Neuronal stem cell (in vitro differentiated cells): ENCODE data around the gene EPHA6.

ENCODE experiments used
- DNase-seq: peaks from one replicate; pipeline ENCODE4 v3.0.0-alpha.2; 2013; ENCODE audit warnings: low spot score
- H2AFZ ChIP-seq: one replicate; pipeline ENCODE4 v1.6.1; 2013; ENCODE audit warnings: mild to moderate bottlenecking, low read length, inconsistent platforms
- H2AK5ac ChIP-seq: 2 replicates; pipeline ENCODE4 v1.6.1; 2013; ENCODE audit warnings: low read depth, mild to moderate bottlenecking, inconsistent platforms, low read length, moderate library complexity, mixed read lengths
- H2BK120ac ChIP-seq: 2 replicates; pipeline ENCODE4 v1.6.1; 2013; ENCODE audit warnings: low read depth, mild to moderate bottlenecking, inconsistent platforms, low read length, moderate library complexity, mixed read lengths
- H2BK12ac ChIP-seq: one replicate; pipeline ENCODE4 v1.6.1; 2013; ENCODE audit warnings: low read length, inconsistent platforms
- H2BK15ac ChIP-seq: 2 replicates; pipeline ENCODE4 v1.6.1; 2013; ENCODE audit warnings: mild to moderate bottlenecking, low read length, inconsistent platforms, mixed read lengths
- H2BK5ac ChIP-seq: one replicate; pipeline ENCODE4 v1.6.1; 2013; ENCODE audit warnings: inconsistent platforms, mild to moderate bottlenecking, low read length, moderate library complexity
- H3K14ac ChIP-seq: one replicate; pipeline ENCODE4 v1.6.1; 2013; ENCODE audit warnings: low read length, inconsistent platforms
- H3K18ac ChIP-seq: 2 replicates; pipeline ENCODE4 v1.6.1; 2013; ENCODE audit warnings: low read length, inconsistent platforms
- H3K23ac ChIP-seq: 2 replicates; pipeline ENCODE4 v1.6.1; 2013; ENCODE audit warnings: low read depth, mild to moderate bottlenecking, mixed read lengths, low read length, inconsistent platforms; ENCODE audit not compliant: poor library complexity
- H3K27ac ChIP-seq: replicated peaks from 3 replicates; pipeline ENCODE4 v1.5.1; 2013; ENCODE audit warnings: low read length, inconsistent platforms
- H3K27me3 ChIP-seq, 3 experiments: 2 replicates each; pipeline ENCODE4 v1.6.1; 2013; ENCODE audit warnings: low read length in 3 of 3, mild to moderate bottlenecking in 2 of 3, inconsistent platforms in 1 of 3, low read depth in 1 of 3, mixed read lengths in 1 of 3, moderate library complexity in 1 of 3; ENCODE audit not compliant: control insufficient read depth in 3 of 3, insufficient read depth in 3 of 3
- H3K36me3 ChIP-seq, 2 donors: replicated peaks in 1 of 2; 2 replicates each; pipeline ENCODE4 v1.6.1; 2013; ENCODE audit warnings: low read length in 2 of 2; ENCODE audit not compliant: control insufficient read depth in 2 of 2, insufficient read depth in 2 of 2
- H3K4ac ChIP-seq: 2 replicates; pipeline ENCODE4 v1.6.1; 2013; ENCODE audit warnings: inconsistent platforms, mild to moderate bottlenecking, low read length, moderate library complexity
- H3K4me1 ChIP-seq, 2 donors: 1 replicate in 1 of 2; 2 replicates in 1 of 2; pipeline ENCODE4 v1.6.1; 2013; ENCODE audit warnings: low read length in 2 of 2, low read depth in 1 of 2; ENCODE audit not compliant: control insufficient read depth in 2 of 2, insufficient read depth in 1 of 2
- H3K4me2 ChIP-seq: one replicate; pipeline ENCODE4 v1.6.1; 2013; ENCODE audit warnings: mild to moderate bottlenecking, low read length, inconsistent platforms; ENCODE audit not compliant: insufficient read depth, poor library complexity, severe bottlenecking
- H3K4me3 ChIP-seq, 2 donors: 2 replicates each; pipeline ENCODE4 v1.5.1; 2013; ENCODE audit warnings: low read length in 2 of 2, mild to moderate bottlenecking in 2 of 2, inconsistent platforms in 1 of 2, moderate library complexity in 1 of 2
- H3K79me1 ChIP-seq: one replicate; pipeline ENCODE4 v1.6.1; 2013; ENCODE audit warnings: low read depth, mild to moderate bottlenecking, inconsistent platforms, low read length, moderate library complexity
- H3K9ac ChIP-seq: one replicate; pipeline ENCODE4 v1.6.1; 2013; ENCODE audit warnings: mild to moderate bottlenecking, low read depth, low read length, inconsistent platforms; ENCODE audit not compliant: poor library complexity
- H3K9me3 ChIP-seq, 2 donors: replicated peaks in 1 of 2; 2 replicates each; pipeline versions ENCODE3 to v1.6.1; 2013; ENCODE audit warnings: low read length in 2 of 2, mild to moderate bottlenecking in 2 of 2, inconsistent platforms in 1 of 2, low read depth in 1 of 2, mixed read lengths in 1 of 2, moderate library complexity in 1 of 2; ENCODE audit not compliant: control insufficient read depth in 2 of 2, insufficient read depth in 1 of 2
- H4K8ac ChIP-seq: one replicate; pipeline ENCODE4 v1.6.1; 2013; ENCODE audit warnings: low read depth, mild to moderate bottlenecking, inconsistent platforms, low read length, moderate library complexity
- H4K91ac ChIP-seq: one replicate; pipeline ENCODE4 v1.6.1; 2013; ENCODE audit warnings: low read length, low read depth, mild to moderate bottlenecking, inconsistent platforms; ENCODE audit not compliant: poor library complexity
- WGBS, 2 donors: extraction: QIAGEN DNeasy Blood & Tissue Kit; methylation state at CpG; one replicate each; pipeline ENCODE4 v1.1.7; 2013; ENCODE audit warnings: missing lambda C conversion rate in 2 of 2, mixed read lengths in 1 of 2; ENCODE audit not compliant: insufficient read length in 2 of 2, insufficient replicate concordance in 1 of 2; ENCODE audit errors: extremely low coverage in 2 of 2; 5-methylcytosine and 5-hydroxymethylcytosine counted together

The EPHA6 gene

GRCh38 chr3:96994988-96995387 lies 180.6 kb downstream of the EPHA6 start:
- H3K4me1 ChIP-seq = no peaks in the 10 kb centered on the region
- H3K9me3 ChIP-seq = no peaks in the 10 kb centered on the region
- no peak overlapping the region for H3K23ac ChIP-seq
- WGBS, 2 donors = no CpG with 5 or more reads among the region's 3 CpGs
- no peaks in the 10 kb centered on the region for H3K36me3 ChIP-seq
- no peak overlapping the region for H3K9ac ChIP-seq
- H3K27ac ChIP-seq = no peak overlapping the region
- H4K91ac ChIP-seq = no peak overlapping the region
- no peak overlapping the region for H2AK5ac ChIP-seq
- H3K79me1 ChIP-seq = no peaks in the 10 kb centered on the region
- H2AFZ ChIP-seq = no peak overlapping the region
- H4K8ac ChIP-seq = no peak overlapping the region
- H3K18ac ChIP-seq = no peak overlapping the region
- no peak overlapping the region for H3K4me2 ChIP-seq
- H2BK5ac ChIP-seq = no peak overlapping the region
- no peak overlapping the region for H3K4ac ChIP-seq
- no peaks in the 10 kb centered on the region for H3K27me3 ChIP-seq
- H3K4me3 ChIP-seq = no peak overlapping the region
- H2BK15ac ChIP-seq = no peak overlapping the region
- no peak overlapping the region for H2BK12ac ChIP-seq
- DNase-seq = no peak
- no peak overlapping the region for H3K14ac ChIP-seq
- H2BK120ac ChIP-seq = no peak overlapping the region

DNA sequence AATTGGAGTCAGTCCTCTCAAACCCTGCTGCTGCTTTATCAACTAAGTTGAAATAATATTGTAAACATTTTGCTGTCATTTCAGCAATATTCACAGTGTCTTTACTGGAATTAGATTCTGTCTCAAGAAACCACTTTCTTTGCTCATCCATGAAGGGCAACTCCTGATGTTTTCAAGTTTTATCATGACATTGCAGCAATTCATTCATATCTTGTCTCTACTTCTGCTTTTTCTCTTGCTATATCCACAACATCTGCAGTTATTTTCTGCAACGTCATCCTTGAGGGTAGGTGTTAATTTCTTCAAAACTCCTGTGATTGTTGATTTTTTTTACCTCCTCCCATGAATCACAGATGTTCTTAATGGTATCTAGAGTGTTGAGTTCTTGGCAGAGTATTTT lies 181.6 kb downstream of the EPHA6 start:
- no peak overlapping the region for H3K14ac ChIP-seq
- no CpG with 5 or more reads among the region's 1 CpG for WGBS, 2 donors
- no peak overlapping the region for H2BK15ac ChIP-seq
- H3K79me1 ChIP-seq = no peaks in the 10 kb centered on the region
- no peak overlapping the region for H3K4me3 ChIP-seq
- no peak overlapping the region for H2AK5ac ChIP-seq
- H3K4me2 ChIP-seq = no peak overlapping the region
- no peak overlapping the region for H3K23ac ChIP-seq
- no peak overlapping the region for H3K27ac ChIP-seq
- no peak overlapping the region for H3K9ac ChIP-seq
- no peak overlapping the region for H2BK120ac ChIP-seq
- no peak overlapping the region for H3K4ac ChIP-seq
- no peak overlapping the region for H4K91ac ChIP-seq
- H3K36me3 ChIP-seq = no peaks in the 10 kb centered on the region
- no peak overlapping the region for H2BK12ac ChIP-seq
- no peak overlapping the region for H4K8ac ChIP-seq
- no peaks in the 10 kb centered on the region for H3K4me1 ChIP-seq
- no peaks in the 10 kb centered on the region for H3K27me3 ChIP-seq
- no peaks in the 10 kb centered on the region for H3K9me3 ChIP-seq
- H2BK5ac ChIP-seq = no peak overlapping the region
- DNase-seq = no peak
- no peak overlapping the region for H3K18ac ChIP-seq
- no peak overlapping the region for H2AFZ ChIP-seq

DNA sequence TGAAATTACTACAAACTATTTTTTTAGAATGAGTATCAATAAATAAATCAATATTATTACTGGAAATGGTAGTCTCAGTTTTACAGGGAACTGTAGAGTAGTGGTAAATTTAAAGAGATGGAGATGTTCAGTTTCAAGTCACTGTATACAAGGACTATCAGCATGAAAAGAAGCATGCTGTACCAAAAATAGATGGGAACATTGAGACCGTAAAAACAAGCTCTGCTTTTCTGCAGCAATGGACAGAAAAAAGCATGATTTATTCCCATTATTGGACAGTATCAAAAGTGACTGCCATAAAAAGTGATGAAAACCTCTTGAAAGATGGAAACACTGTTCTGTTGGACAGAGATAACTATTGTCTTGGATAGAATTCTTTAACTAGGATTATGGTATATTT lies 187.2 kb downstream of the EPHA6 start:
- H3K4me3 ChIP-seq = no peak overlapping the region

DNA sequence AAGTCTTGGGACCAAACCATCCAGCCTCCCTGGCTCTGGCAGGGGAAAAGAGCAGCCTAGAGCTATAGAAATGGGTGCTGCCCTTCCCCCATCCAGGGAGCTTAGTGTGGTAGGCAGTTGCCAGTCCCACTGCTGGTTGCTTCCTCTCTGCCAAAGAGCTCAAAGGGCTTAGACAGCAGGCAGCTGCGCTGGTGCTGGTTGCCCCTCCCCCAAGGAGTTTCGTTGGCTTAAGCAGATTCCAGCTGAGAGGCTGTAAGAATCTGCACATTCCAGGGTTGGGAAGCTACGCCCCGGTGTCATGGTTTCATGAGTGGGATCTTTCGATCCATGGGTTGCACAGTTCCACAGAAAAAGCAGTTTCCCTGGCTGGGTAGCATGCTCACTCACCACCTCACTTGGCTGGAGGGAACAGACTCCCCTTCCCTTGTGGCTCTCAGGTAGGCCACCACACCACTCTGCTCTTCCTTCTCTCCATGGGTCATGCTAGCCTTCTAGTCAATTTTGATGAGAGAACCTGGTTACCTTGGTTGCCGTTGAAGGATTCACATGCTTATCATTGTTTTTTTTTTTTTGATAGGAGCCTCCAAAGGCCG lies 195.1 kb downstream of the EPHA6 start:
- no peak overlapping the region for H3K4me2 ChIP-seq
- no peak overlapping the region for H3K27ac ChIP-seq
- no peak overlapping the region for H4K8ac ChIP-seq
- no peak overlapping the region for H2BK15ac ChIP-seq
- no peaks in the 10 kb centered on the region for H3K79me1 ChIP-seq
- H3K4me3 ChIP-seq = no peak overlapping the region
- no CpG with 5 or more reads among the region's 7 CpGs for WGBS, 2 donors
- no peaks in the 10 kb centered on the region for H3K9me3 ChIP-seq
- DNase-seq = peak; percentile 17
- H3K27me3 ChIP-seq = no peaks in the 10 kb centered on the region
- H2BK5ac ChIP-seq = no peak overlapping the region
- no peak overlapping the region for H3K23ac ChIP-seq
- H3K14ac ChIP-seq = no peak overlapping the region
- H2BK120ac ChIP-seq = no peak overlapping the region
- H4K91ac ChIP-seq = no peak overlapping the region
- H3K9ac ChIP-seq = no peak overlapping the region
- peak overlapping the region; percentile 20 for H3K18ac ChIP-seq
- H2AFZ ChIP-seq = peak overlapping the region; percentile 67
- no peaks in the 10 kb centered on the region for H3K36me3 ChIP-seq
- H3K4me1 ChIP-seq = peaks cover 5 to 7% of the 10 kb centered on the region in 2 donors
- no peak overlapping the region for H2AK5ac ChIP-seq
- no peak overlapping the region for H2BK12ac ChIP-seq
- H3K4ac ChIP-seq = no peak overlapping the region

More for the DNA sequence above, 187.2 kb downstream of the EPHA6 start:
- Histone ChIP-seq H3K9me3 (no peaks in the 10 kb centered on the region), H3K18ac (no peak overlapping the region), H2AFZ (no peak overlapping the region), H4K91ac (no peak overlapping the region), H3K23ac (no peak overlapping the region), H3K79me1 (no peaks in the 10 kb centered on the region), H3K4me1 (no peaks in the 10 kb centered on the region), H4K8ac (no peak overlapping the region), H2BK12ac (no peak overlapping the region), H2BK5ac (no peak overlapping the region), H3K27me3 (no peaks in the 10 kb centered on the region), H3K9ac (no peak overlapping the region), H2BK15ac (no peak overlapping the region), H3K27ac (no peak overlapping the region), H2BK120ac (no peak overlapping the region), H3K14ac (no peak overlapping the region), H3K36me3 (no peaks in the 10 kb centered on the region), H2AK5ac (no peak overlapping the region), H3K4ac (no peak overlapping the region), H3K4me2 (no peak overlapping the region)
- no peak for DNase-seq
- WGBS, 2 donors = no CpG with 5 or more reads among the region's 1 CpG
